Right atrium auricular region (tissue), 2 donors: ENCODE results near the gene HOXA6. TPM values are rescaled to one million over a fixed set of nuclear protein-coding genes. Genes with fewer than 3 reads are reported as not detected.

Experiments
- DNase-seq: peaks from one replicate; pipeline ENCODE4 v3.0.0-alpha.2; 2019; ENCODE audit warnings: low spot score
- H3K27ac ChIP-seq, 2 donors: fragments of 200-600 bp; sonication (generic); 1 replicate in 1 of 2; 2 replicates in 1 of 2; pipeline ENCODE4 v1.5.1; 2016 to 2019
- H3K27me3 ChIP-seq, 2 donors: fragments of 200-600 bp; sonication (generic); one replicate each; pipeline versions ENCODE4 v1.5.1 to v1.6.0; 2017 to 2019
- H3K36me3 ChIP-seq: fragments of 200-600 bp; sonication (generic); one replicate; pipeline ENCODE4 v1.5.1; 2016
- H3K4me1 ChIP-seq, 2 donors: fragments of 200-600 bp; sonication (generic); one replicate each; pipeline versions ENCODE4 v1.5.1 to v1.6.0; 2017 to 2019
- H3K4me3 ChIP-seq, 2 donors: fragments of 200-600 bp; sonication (generic); 1 replicate in 1 of 2; 2 replicates in 1 of 2; pipeline ENCODE4 v1.5.1; 2017 to 2019; ENCODE audit warnings: mild to moderate bottlenecking in 1 of 2, moderate library complexity in 1 of 2
- H3K9me3 ChIP-seq, 2 donors: fragments of 200-600 bp; sonication (generic); one replicate each; pipeline ENCODE4 v1.5.1; 2019
- total RNA-seq, 2 donors: library from RNA; depleted of rRNA; stranded (reverse); fragments of >200 nt; gene quantifications; one replicate each; pipeline ENCODE4 v1.1.0, GENCODE V29; 2016
- TF ChIP-seq, protein P1 (sequence below), 2 donors: fragments of 200-600 bp; sonication (generic); IDR thresholded peaks; one replicate each; pipeline ENCODE4 v1.5.1; 2019; ENCODE audit warnings: antibody characterized with exemption in 2 of 2

HOXA6 gene
- total RNA-seq, 2 donors from 2014 or later: not detected

DNA sequence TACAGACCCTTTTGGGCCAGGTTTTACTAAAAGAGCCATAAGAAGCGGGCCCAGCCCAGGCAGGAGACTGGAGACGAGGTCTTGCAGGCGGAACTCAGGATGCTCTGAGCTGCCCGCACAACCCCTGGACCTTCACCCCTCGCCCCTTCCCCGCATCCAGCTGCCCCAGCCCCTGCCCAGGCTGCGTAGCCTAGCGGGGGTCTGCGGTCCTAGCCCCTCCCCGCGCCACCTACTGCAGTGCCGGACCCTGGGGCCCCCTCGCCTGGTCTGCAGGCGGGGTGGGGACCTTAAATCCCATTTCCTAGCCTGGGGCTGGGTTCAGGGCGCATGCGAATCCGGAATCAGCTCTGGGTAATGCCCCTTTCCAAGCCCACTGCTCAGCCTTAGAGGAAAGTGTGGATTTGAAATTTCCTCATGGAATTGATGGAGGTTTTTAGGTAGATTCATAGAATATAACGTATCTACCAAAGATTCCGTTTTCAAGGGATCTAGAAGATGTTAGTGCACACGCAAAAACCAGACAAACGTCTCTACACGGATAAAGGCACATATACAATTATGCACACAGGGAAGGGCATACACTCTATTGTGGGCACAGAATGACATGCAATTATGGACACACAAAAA, 5.4 kb upstream of the HOXA6 start:
- no peak for DNase-seq
- peaks cover 0 to 58% of the 10 kb centered on the region in 2 donors for H3K4me1 ChIP-seq
- H3K27me3 ChIP-seq: peaks cover 66 to 91% of the 10 kb centered on the region in 2 donors
- H3K27ac ChIP-seq: no peak overlapping the region
- H3K9me3 ChIP-seq: no peaks in the 10 kb centered on the region
- TF ChIP-seq, protein P1, sequence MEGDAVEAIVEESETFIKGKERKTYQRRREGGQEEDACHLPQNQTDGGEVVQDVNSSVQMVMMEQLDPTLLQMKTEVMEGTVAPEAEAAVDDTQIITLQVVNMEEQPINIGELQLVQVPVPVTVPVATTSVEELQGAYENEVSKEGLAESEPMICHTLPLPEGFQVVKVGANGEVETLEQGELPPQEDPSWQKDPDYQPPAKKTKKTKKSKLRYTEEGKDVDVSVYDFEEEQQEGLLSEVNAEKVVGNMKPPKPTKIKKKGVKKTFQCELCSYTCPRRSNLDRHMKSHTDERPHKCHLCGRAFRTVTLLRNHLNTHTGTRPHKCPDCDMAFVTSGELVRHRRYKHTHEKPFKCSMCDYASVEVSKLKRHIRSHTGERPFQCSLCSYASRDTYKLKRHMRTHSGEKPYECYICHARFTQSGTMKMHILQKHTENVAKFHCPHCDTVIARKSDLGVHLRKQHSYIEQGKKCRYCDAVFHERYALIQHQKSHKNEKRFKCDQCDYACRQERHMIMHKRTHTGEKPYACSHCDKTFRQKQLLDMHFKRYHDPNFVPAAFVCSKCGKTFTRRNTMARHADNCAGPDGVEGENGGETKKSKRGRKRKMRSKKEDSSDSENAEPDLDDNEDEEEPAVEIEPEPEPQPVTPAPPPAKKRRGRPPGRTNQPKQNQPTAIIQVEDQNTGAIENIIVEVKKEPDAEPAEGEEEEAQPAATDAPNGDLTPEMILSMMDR (IDR thresholded peaks at IDR 0.05): no peak
- no peaks in the 10 kb centered on the region for H3K36me3 ChIP-seq
- peak overlapping the region in 1 of 2 donors; percentile 6 for H3K4me3 ChIP-seq

DNA sequence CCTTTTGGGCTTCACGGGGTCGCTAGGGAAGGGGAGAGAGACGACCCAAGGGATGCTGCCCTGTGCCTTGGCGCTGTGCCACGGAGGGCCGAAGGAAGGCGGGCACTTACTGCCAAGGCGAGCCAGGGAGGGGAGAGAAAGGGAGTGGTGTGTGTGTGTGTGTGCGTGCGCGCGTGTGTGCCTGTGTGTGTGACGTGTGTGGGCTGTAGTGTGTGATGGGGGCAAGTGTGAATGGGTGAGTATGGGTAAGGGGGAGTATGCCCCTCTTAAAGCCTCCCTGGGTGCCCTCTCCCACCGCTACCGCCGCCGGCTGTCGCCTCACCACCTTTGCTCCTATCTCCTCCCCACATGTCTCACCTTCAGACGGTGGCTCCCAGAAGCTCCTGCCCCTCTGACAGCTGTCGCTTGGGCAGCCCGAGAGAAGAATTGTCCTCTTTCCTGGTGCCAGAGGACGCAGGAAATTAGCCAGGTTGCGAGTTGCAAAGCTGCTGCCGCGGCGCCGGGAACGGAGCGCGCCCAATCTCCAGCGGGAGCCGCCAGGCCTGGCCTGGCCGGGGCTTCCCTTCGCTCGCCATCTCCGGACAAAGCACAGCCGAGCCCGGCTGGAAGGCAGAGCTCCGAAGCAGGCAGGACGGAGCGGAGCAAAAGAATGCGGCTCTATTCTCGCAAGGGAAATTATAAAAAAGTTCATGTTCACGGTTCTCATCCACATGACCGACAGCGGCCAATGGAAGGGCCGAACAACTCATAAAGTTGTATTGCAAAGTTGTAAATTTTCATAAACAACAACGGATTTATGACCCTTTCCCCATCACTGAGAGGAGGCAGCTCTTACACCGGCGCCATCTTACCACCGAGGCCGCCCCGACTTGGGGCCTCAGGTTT, 4.6 kb upstream of the HOXA6 start, which contains the start of gene HOXA3:
HOXA3 (minus strand) TSS at position 653 of the 885 bp plus-strand sequence. CDS start 41,943 bp downstream, outside the sequence.
- Histone ChIP-seq H3K27me3 (peaks cover 64 to 96% of the 10 kb centered on the region in 2 donors), H3K27ac (no peak within 1 kb of the TSS), H3K4me3 (peak within 1 kb of the TSS in 1 of 2 donors; percentile 30), H3K9me3 (no peaks in the 10 kb centered on the region), H3K36me3 (no peaks in the 10 kb centered on the region), H3K4me1 (peaks cover 0 to 66% of the 10 kb centered on the region in 2 donors)
- TF ChIP-seq, protein P1 (IDR thresholded peaks at IDR 0.05): no peak
- DNase-seq: no peak

DNA sequence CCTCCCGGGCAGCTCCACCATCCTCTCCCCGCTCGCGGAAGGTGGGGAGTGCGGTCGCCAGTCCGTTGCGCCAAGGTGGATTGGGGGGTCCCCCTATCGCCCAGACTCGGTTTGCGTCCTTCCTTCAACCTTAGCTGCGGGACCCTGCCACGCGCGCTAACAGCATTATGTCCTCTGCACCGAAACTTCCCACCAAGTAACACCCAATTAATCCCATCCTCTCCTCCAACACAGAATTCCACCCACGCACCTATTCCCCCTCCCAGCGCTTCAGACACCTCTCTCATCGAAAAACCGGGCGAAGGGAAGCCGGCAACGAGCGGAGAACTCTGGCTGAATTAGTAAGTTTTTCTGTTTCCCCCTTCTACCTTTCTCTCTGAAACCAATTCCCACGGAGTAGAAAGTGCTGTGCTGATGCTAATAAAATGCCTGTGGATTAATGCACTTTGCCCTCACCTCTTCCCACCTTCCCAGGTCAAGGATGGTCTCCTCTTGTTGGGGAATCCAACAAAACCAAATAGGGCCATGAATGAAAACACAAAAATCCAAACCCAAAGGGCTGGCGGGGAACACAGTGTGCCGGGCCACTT, 3.9 kb upstream of the HOXA6 start:
- Histone ChIP-seq H3K27ac (no peak overlapping the region), H3K4me1 (peaks cover 0 to 63% of the 10 kb centered on the region in 2 donors), H3K9me3 (no peaks in the 10 kb centered on the region), H3K27me3 (peaks cover 59 to 97% of the 10 kb centered on the region in 2 donors), H3K4me3 (peak overlapping the region in 1 of 2 donors; percentile 30), H3K36me3 (no peaks in the 10 kb centered on the region)
- TF ChIP-seq, protein P1 (IDR thresholded peaks at IDR 0.05): no peak
- no peak for DNase-seq

DNA sequence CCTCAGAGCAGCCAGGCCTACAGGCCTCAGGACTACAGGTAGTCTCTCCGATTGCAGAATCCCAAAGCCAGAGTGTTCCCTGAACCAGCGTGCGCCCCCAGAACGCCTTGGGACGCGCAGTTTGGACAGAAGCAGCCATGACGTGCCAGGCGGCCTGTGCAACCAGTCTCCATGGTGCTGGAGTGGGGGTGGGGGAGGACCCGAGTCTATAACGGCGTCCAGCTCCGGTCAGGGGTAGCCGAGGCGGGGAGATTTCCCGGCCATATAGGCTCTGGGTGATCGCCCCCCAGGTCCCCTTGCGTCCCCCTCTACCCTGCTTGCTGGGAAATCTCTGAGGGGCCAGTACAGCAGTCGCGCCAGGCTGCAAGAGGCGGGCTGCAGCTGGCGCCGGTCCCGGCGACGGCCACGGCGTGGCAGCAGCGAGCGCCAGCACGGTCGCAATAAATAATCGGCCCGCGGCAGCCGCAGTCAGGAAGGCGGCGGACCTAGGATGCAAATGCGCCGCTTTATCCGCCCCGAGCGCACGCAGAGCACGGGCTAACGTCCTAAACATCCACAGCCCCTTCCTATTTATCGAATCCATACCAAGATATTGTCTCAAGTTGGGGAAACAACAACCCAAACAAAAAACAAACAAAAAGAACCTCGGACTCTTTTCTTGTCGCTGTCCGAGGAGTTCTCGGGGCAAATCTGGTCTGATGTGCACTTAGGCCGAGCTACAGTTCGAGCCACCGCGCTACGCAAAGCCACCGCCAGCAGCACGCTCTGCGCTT, 3.2 kb upstream of the HOXA6 start:
- DNase-seq: no peak

More for the DNA sequence above, 3.2 kb upstream of the HOXA6 start:
- peaks cover 0 to 56% of the 10 kb centered on the region in 2 donors for H3K4me1 ChIP-seq
- H3K27me3 ChIP-seq: peaks cover 55 to 97% of the 10 kb centered on the region in 2 donors
- H3K4me3 ChIP-seq: peak overlapping the region in 1 of 2 donors; percentile 30
- H3K36me3 ChIP-seq: no peaks in the 10 kb centered on the region
- no peaks in the 10 kb centered on the region for H3K9me3 ChIP-seq
- TF ChIP-seq, protein P1 (IDR thresholded peaks at IDR 0.05): peak; percentile 82 to 91
- H3K27ac ChIP-seq: no peak overlapping the region
